Naive thymus-derived CD4-positive, alpha-beta T cell (primary cell): ENCODE measurements around the gene MCM9. TPM values are rescaled to one million over a fixed set of nuclear protein-coding genes. Genes with fewer than 3 reads are reported as not detected.

ENCODE experiments used
- ATAC-seq: fragments of 150-1000 bp; cut with Tn5 transposase; 2 replicates; pipeline ENCODE4 v1.10.0; 2021; ENCODE audit warnings: mild to moderate bottlenecking, moderate library complexity
- CTCF ChIA-PET: fragments of 350-600 bp; sonication (Branson Sonifier 250); formaldehyde crosslinking; loops from one replicate; lab custom pipeline; 2021; ENCODE audit warnings: antibody characterized with exemption; lab: Charles Lee
- POLR2A ChIA-PET: fragments of 350-600 bp; sonication (Branson Sonifier 250); formaldehyde crosslinking; loops from one replicate; lab custom pipeline; 2021; ENCODE audit warnings: antibody characterized with exemption, inconsistent platforms; lab: Charles Lee
- DNase-seq, 9 donors: peaks; one replicate each; pipeline versions ENCODE4 v3.0.0 to v3.0.0-alpha.2; 2020 to 2022; ENCODE audit warnings: mixed read lengths in 1 of 9
- H3K27ac ChIP-seq: one replicate; pipeline ENCODE4 v1.7.0; 2013; ENCODE audit warnings: mild to moderate bottlenecking, low read depth, low read length, moderate library complexity
- H3K27me3 ChIP-seq, 2 donors: one replicate each; pipeline ENCODE4 v1.7.0; 2013; ENCODE audit warnings: low read length in 2 of 2, mild to moderate bottlenecking in 2 of 2, moderate library complexity in 2 of 2; ENCODE audit not compliant: control insufficient read depth in 2 of 2, insufficient read depth in 2 of 2
- H3K36me3 ChIP-seq, 3 experiments: 1 replicate in 2 of 3; 2 replicates in 1 of 3; pipeline ENCODE4 v1.7.0; 2013; ENCODE audit warnings: low read length in 3 of 3, mild to moderate bottlenecking in 3 of 3, moderate library complexity in 1 of 3; ENCODE audit not compliant: insufficient read depth in 3 of 3, control insufficient read depth in 2 of 3
- H3K4me1 ChIP-seq, 2 donors: one replicate each; pipeline ENCODE4 v1.7.0; 2013; ENCODE audit warnings: low read length in 2 of 2, mild to moderate bottlenecking in 2 of 2, moderate library complexity in 1 of 2; ENCODE audit not compliant: control insufficient read depth in 2 of 2, insufficient read depth in 2 of 2
- H3K4me3 ChIP-seq: 2 replicates; pipeline ENCODE4 v1.7.0; 2013; ENCODE audit warnings: mild to moderate bottlenecking, low read length
- H3K9me3 ChIP-seq, 3 experiments: 1 replicate in 2 of 3; 2 replicates in 1 of 3; pipeline ENCODE4 v1.7.0; 2013; ENCODE audit warnings: low read length in 3 of 3; ENCODE audit not compliant: control insufficient read depth in 2 of 3
- H3K27ac Mint-ChIP-seq, 9 donors: one replicate each; pipeline ENCODE4 v1.8.0; 2020 to 2022; ENCODE audit warnings: mixed read lengths in 9 of 9, mild to moderate bottlenecking in 8 of 9, moderate library complexity in 5 of 9, inconsistent platforms in 2 of 9
- H3K27me3 Mint-ChIP-seq, 5 donors: one replicate each; pipeline ENCODE4 v1.8.0; 2021 to 2022; ENCODE audit warnings: mixed read lengths in 5 of 5, mild to moderate bottlenecking in 1 of 5
- H3K36me3 Mint-ChIP-seq, 5 donors: one replicate each; pipeline ENCODE4 v1.8.0; 2020 to 2022; ENCODE audit warnings: mixed read lengths in 5 of 5, mild to moderate bottlenecking in 3 of 5, inconsistent platforms in 1 of 5
- H3K4me1 Mint-ChIP-seq, 7 donors: one replicate each; pipeline ENCODE4 v1.8.0; 2020 to 2022; ENCODE audit warnings: mixed read lengths in 7 of 7, mild to moderate bottlenecking in 3 of 7, inconsistent platforms in 1 of 7
- H3K4me3 Mint-ChIP-seq, 10 donors: one replicate each; pipeline ENCODE4 v1.8.0; 2020 to 2022; ENCODE audit warnings: mild to moderate bottlenecking in 10 of 10, mixed read lengths in 10 of 10, moderate library complexity in 6 of 10, inconsistent platforms in 2 of 10
- H3K9me3 Mint-ChIP-seq, 11 donors: one replicate each; pipeline ENCODE4 v1.8.0; 2020 to 2022; ENCODE audit warnings: mixed read lengths in 11 of 11, mild to moderate bottlenecking in 4 of 11, inconsistent platforms in 1 of 11, moderate library complexity in 1 of 11
- intact Hi-C, 2 donors: fragments of 100-400 bp; cut with micrococcal nuclease; formaldehyde crosslinking; loops; one replicate each; pipeline ENCODE4 v1.15.1; 2023
- polyA plus RNA-seq, 2 donors: library from polyadenylated mRNA; unstranded; fragments of 300-500 nt; fragmentation: Illumina TruSeq; gene quantifications; one replicate each; pipeline ENCODE4 v1.2.3, GENCODE V29; 2021
- total RNA-seq, 6 experiments: library from RNA in 5 of 6; stranded (reverse) in 5 of 6; gene quantifications; 1 replicate in 5 of 6; 2 replicates in 1 of 6; pipeline ENCODE4 v1.2.3 and lab custom pipeline; 2021 to 2026

The MCM9 gene
- total and polyA plus RNA-seq, 7 experiments from 2014 or later = 12.1 to 33.7 (median 30.6) TPM

DNA sequence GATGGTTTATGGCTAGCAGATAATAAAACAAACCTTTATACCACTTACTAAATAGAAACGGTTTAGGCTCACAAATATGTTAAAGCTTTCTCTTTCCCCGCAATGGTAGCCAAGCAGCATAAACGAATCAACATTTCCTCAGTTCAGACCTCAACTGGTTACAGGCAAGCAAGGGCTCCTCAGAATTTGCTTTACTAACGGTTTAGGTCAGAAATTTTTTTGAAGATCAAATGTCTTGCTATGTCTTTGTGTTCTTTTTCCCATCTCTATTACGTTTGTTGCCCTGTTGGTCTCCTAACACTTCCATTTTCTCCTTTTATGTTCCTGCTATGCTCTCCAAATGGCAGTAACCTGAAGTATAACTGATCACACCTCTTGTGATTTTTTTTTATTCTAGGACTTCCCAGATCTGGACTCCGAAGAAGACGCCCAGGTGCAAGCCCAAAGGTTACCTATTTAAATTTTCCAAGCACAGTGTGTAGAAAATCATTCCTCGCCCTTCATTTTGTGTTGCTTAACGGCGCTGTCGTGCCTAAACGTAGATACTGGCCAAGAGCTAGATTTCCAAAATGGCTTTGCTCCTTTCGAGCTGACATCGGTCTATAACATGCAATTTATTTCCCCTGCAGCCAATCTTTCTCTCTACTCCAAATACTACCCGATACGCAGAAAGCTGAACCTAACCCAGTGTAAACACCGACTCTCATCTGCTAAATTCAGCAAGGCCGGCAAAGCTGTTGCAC lies 41.7 kb downstream of the MCM9 start:
- intact Hi-C loops = loop anchor here (1.0 to 10.0 kb wide), 9 partner anchors 48 to 1411 kb away; partner anchors contain the start of gene DCBLD1 (in 1 of the 2)
- peak in 4 of 9 donors; percentile 74 to 89 (median 80) for DNase-seq
- H3K4me3 Mint-ChIP-seq = peak overlapping the region; percentile 88 to 97 (median 94)
- Histone ChIP-seq H3K27me3 (no peaks in the 10 kb centered on the region), H3K27ac (peak overlapping the region; percentile 91), H3K36me3 (peaks cover 0 to 10% (median 0%) of the 10 kb centered on the region in 3 experiments), H3K4me3 (peak overlapping the region; percentile 54), H3K4me1 (peaks cover 46 to 56% of the 10 kb centered on the region in 2 donors), H3K9me3 (no peaks in the 10 kb centered on the region)
- H3K9me3 Mint-ChIP-seq = peaks cover 0 to 5% (median 0%) of the 10 kb centered on the region in 11 donors
- ChIA-PET POLR2A (interaction anchor here (0.6 to 7.9 kb wide), 36 partner anchors 11 to 454 kb away, joined by 3 to 55 read pairs (median 4); partner anchors contain the start of gene MCM9), CTCF (interaction anchor here (0.6 to 1.5 kb wide), 7 partner anchors 8 to 235 kb away, joined by 3 to 6 read pairs (median 4); no protein-coding TSS in a partner anchor)
- H3K36me3 Mint-ChIP-seq = peaks cover 0 to 16% (median 6%) of the 10 kb centered on the region in 5 donors
- peaks cover 0 to 2% (median 0%) of the 10 kb centered on the region in 5 donors for H3K27me3 Mint-ChIP-seq
- peaks cover 38 to 76% (median 70%) of the 10 kb centered on the region in 7 donors for H3K4me1 Mint-ChIP-seq
- peak overlapping the region; percentile 96 to 99 (median 99) for H3K27ac Mint-ChIP-seq
- peak; percentile 59 for ATAC-seq

DNA sequence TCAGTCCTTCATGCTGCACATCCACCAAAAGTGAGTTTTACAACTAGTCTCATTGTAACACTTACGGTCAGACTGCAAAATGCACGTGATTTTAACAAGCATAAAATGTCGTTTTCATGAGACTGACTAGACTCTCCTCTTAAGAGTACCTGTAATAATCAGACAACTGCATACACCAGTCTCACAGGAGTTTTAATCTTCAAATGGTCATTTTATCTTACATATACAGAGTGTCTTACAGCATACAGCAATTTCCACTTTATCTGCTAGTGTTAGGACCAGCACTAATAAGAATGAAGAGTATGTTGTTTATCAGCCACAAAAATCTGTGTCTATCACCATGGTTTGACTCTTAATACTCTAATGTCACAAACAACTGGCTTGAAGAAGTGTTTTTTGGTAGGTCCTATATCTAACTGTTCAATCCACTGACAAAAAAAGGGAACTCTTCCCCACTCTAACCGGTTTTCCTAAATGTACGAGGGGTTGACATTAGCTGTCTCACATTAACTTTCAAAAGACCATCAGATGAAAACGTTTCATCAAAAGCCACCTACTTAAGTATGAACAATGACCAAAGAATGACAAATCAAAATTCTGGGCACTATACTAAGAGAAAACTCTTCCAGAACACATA lies 42.5 kb downstream of the MCM9 start:
- Mint-ChIP-seq H3K4me3 (peak overlapping the region; percentile 88 to 97 (median 94)), H3K27me3 (peaks cover 0 to 2% (median 0%) of the 10 kb centered on the region in 5 donors), H3K9me3 (peaks cover 0 to 5% (median 0%) of the 10 kb centered on the region in 11 donors), H3K36me3 (peaks cover 0 to 15% (median 6%) of the 10 kb centered on the region in 5 donors), H3K4me1 (peaks cover 36 to 72% (median 68%) of the 10 kb centered on the region in 7 donors), H3K27ac (peak overlapping the region; percentile 96 to 99 (median 99))
- H3K9me3 ChIP-seq = no peaks in the 10 kb centered on the region
- intact Hi-C loops = loop anchor here (2.0 to 10.0 kb wide), 7 partner anchors 48 to 1410 kb away; partner anchors contain the start of gene DCBLD1 (in 1 of the 2)
- H3K4me1 ChIP-seq = peaks cover 45 to 61% of the 10 kb centered on the region in 2 donors
- peak overlapping the region; percentile 54 for H3K4me3 ChIP-seq
- H3K27me3 ChIP-seq = no peaks in the 10 kb centered on the region
- DNase-seq (peak in 3 of 9 donors; percentile 19 to 23 (median 23)), ATAC-seq (no peak)
- ChIA-PET CTCF (interaction anchor here (1.4 to 2.0 kb wide), 4 partner anchors 9 to 234 kb away, joined by 4 to 6 read pairs (median 6); no protein-coding TSS in a partner anchor), POLR2A (interaction anchor here (0.7 to 7.9 kb wide), 20 partner anchors 10 to 335 kb away, joined by 3 to 55 read pairs (median 10); partner anchors contain the start of gene MCM9)
- peaks cover 0 to 10% (median 0%) of the 10 kb centered on the region in 3 experiments for H3K36me3 ChIP-seq
- peak overlapping the region; percentile 91 for H3K27ac ChIP-seq

DNA sequence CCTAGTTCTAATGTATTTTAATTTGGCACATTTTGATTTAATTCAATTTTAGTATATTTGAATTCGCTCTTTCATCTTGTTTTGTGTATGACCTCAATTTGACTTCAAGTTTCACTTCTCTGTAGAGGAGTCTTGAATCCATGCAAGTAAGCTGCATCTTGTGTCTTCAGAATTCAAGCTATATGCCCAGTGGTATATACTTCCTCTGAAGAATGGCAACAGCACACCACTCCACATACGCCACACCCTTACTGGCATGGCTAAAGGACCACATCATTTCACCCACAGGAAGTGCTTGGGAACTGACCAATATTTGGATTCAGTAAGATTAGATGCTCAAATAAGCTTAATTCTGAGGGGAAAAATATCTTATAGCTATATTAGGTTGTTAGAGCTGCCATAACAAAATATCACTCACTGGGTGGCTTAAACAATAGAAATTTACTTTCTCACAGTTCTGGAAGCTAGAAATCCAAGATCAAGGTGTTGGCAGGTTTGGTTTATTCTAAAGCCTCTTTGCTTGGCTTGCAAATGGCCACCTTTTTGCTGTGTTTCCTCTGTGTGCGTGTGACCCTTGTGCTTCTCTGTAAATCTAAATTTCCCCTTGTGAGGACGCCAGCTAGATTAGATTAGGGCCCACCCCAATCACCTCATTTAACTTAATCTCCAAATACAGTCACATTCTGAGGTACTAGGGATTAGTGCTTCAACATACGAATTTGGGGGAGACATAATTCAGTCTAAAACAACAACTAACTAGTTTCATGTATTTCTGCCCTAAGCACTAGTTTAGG lies 43.8 kb downstream of the MCM9 start:
- peak in 1 of 9 donors; percentile 18 for DNase-seq
- H3K4me1 Mint-ChIP-seq = peaks cover 35 to 79% (median 73%) of the 10 kb centered on the region in 7 donors
- ATAC-seq = no peak
- peaks cover 0 to 5% (median 0%) of the 10 kb centered on the region in 11 donors for H3K9me3 Mint-ChIP-seq
- Histone ChIP-seq H3K36me3 (peaks cover 0 to 10% (median 0%) of the 10 kb centered on the region in 3 experiments), H3K27ac (peak overlapping the region; percentile 91), H3K4me1 (peaks cover 43 to 59% of the 10 kb centered on the region in 2 donors), H3K9me3 (no peaks in the 10 kb centered on the region), H3K27me3 (no peaks in the 10 kb centered on the region), H3K4me3 (peak overlapping the region; percentile 54)
- peaks cover 0 to 19% (median 10%) of the 10 kb centered on the region in 5 donors for H3K36me3 Mint-ChIP-seq
- ChIA-PET CTCF (interaction anchor here (0.6 to 2.0 kb wide), 5 partner anchors 8 to 326 kb away, joined by 3 to 6 read pairs (median 3); no protein-coding TSS in a partner anchor), POLR2A (interaction anchor here (0.5 to 7.9 kb wide), 13 partner anchors 8 to 337 kb away, joined by 3 to 55 read pairs (median 8); partner anchors contain the start of gene MCM9)
- H3K27ac Mint-ChIP-seq = peak overlapping the region; percentile 96 to 99 (median 99)
- intact Hi-C loops = loop anchor here (1.0 to 10.0 kb wide), 6 partner anchors 10 to 1409 kb away; partner anchors contain the start of gene DCBLD1 (in 1 of the 2)
- peaks cover 0 to 2% (median 0%) of the 10 kb centered on the region in 5 donors for H3K27me3 Mint-ChIP-seq
- H3K4me3 Mint-ChIP-seq = peak overlapping the region; percentile 88 to 97 (median 94)

DNA sequence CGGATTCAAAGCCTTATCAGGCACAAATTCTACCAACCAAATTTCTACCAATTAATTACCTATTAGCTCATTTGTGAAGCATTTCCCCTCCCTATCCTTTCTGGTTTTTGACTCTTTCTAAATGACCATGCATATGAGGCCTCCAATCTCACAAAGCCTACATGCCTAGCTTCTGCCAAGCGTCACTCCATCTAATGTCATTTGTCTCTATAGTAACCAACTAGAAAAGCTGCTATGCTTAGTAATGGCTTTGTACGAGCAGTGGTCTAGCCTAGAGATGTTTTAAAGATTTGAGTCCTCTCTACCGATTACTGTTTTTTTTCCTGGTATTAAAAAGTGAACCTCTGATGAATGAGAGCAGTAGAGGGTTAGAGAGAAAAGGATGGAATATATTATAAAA lies 45.8 kb downstream of the MCM9 start:
- no peak for ATAC-seq
- H3K27me3 Mint-ChIP-seq = peaks cover 0 to 2% (median 0%) of the 10 kb centered on the region in 5 donors
- peaks cover 47 to 55% of the 10 kb centered on the region in 2 donors for H3K4me1 ChIP-seq
- intact Hi-C loops = no loop called here
- H3K4me3 ChIP-seq = no peak overlapping the region
- peaks cover 0 to 2% (median 0%) of the 10 kb centered on the region in 3 experiments for H3K36me3 ChIP-seq
- CTCF ChIA-PET = interaction anchor here (0.7 to 1.1 kb wide), 2 partner anchors 37 to 179 kb away, joined by 3 read pairs; no protein-coding TSS in a partner anchor
- no peak for DNase-seq
- no peak overlapping the region for H3K27ac ChIP-seq
- peaks cover 0 to 9% (median 0%) of the 10 kb centered on the region in 11 donors for H3K9me3 Mint-ChIP-seq
- H3K9me3 ChIP-seq = no peaks in the 10 kb centered on the region
- H3K4me1 Mint-ChIP-seq = peaks cover 39 to 88% (median 84%) of the 10 kb centered on the region in 7 donors
- no peaks in the 10 kb centered on the region for H3K27me3 ChIP-seq
- POLR2A ChIA-PET = interaction anchor here (1.1 to 1.8 kb wide), 3 partner anchors 24 to 323 kb away, joined by 4 to 7 read pairs (median 4); no protein-coding TSS in a partner anchor
- H3K36me3 Mint-ChIP-seq = peaks cover 0 to 22% (median 14%) of the 10 kb centered on the region in 5 donors
- H3K4me3 Mint-ChIP-seq = peak overlapping the region in 1 of 10 donors; percentile 30
- peak overlapping the region in 8 of 9 donors; percentile 66 to 99 (median 78) for H3K27ac Mint-ChIP-seq

DNA sequence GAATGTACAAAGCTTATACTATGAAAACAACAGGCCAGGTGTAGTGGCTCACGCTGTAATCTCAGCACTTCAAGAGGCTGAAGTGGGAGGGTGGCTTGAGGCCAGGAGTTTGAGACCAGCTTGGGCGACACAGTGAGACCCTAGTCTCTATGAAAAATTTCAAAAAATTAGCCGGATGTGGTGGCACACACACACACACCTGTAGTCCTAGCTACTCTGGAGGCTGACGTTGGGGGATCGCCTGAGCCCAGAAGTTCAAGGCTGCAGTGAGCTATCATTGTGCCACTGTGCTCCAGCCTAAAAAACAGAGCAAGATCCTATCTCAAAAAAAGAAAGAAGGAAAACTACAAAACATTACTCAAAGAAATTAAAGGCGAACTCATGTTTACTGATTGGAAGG lies 48.3 kb downstream of the MCM9 start:
- intact Hi-C loops = no loop called here
- ChIA-PET CTCF (no interaction called here), POLR2A (interaction anchor here (0.9 kb wide), 1 partner anchor 22 kb away, joined by 4 read pairs; no protein-coding TSS in a partner anchor)
- Mint-ChIP-seq H3K27me3 (no peaks in the 10 kb centered on the region), H3K9me3 (peaks cover 0 to 10% (median 0%) of the 10 kb centered on the region in 11 donors), H3K4me3 (peak overlapping the region in 3 of 10 donors; percentile 15 to 55 (median 51)), H3K4me1 (peaks cover 41 to 97% (median 93%) of the 10 kb centered on the region in 7 donors), H3K27ac (peak overlapping the region in 7 of 9 donors; percentile 16 to 99 (median 75)), H3K36me3 (peaks cover 0 to 29% (median 18%) of the 10 kb centered on the region in 5 donors)
- Histone ChIP-seq H3K4me1 (peaks cover 45 to 54% of the 10 kb centered on the region in 2 donors), H3K4me3 (no peak overlapping the region), H3K27me3 (no peaks in the 10 kb centered on the region), H3K36me3 (no peaks in the 10 kb centered on the region), H3K27ac (no peak overlapping the region), H3K9me3 (no peaks in the 10 kb centered on the region)
- ATAC-seq = no peak
- no peak for DNase-seq
